Activated CD4-positive, CD25-positive, alpha-beta regulatory T cell treated with anti-CD3 and anti-CD28 coated beads, Interleukin-2, amount 50 U/mL, for 16 hours (primary cell): ENCODE measurements around the gene IRAK2.
"Not testable (repeated sequence)": the region's sequence is repeated elsewhere in the genome, so short reads cannot be mapped to it uniquely, and the experiment has no call there.

Source experiments
- DNase-seq: peaks from one replicate; pipeline ENCODE4 v3.0.0-alpha.2; 2020; ENCODE audit warnings: low read depth, low spot score

The IRAK2 gene

DNA sequence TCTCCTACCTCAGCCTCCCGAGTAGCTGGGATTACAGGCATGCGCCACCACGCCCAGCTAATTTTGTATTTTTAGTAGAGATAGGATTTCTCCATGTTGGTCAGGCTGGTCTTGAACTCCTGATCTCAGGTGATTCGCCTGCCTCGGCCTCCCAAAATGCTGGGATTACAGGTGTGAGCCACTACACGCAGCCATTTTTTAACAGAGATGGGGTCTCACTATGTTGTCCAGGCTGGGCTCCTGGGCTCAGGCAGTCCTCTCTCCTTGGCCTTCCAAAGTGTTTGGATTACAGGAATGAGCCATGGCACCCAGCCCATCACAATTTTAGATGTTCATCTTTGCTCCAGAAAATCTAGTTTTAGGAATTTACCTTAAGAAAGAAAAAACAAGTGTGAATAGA is 6.2 kb upstream of the IRAK2 start:
- DNase-seq: not testable (repeated sequence)

DNA sequence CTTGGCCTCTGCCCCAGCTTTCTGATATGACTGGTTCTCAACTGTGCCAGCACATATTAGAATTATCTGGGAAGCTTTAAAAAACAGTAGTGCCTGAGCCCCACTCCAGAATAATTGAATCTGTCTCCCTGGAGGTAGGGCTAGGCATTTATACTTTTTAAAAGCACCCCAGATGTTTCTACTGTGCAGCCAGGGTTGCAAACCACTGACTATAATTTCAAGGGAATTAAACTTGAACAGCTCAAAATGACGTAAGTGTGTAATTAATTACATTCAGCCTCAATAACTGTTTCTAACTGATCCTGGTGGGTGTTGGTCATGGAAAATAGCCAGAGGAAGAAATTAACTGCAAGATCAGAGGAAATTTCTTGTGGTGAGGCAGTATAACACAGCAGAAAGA is 4.4 kb upstream of the IRAK2 start:
- no peak for DNase-seq

DNA sequence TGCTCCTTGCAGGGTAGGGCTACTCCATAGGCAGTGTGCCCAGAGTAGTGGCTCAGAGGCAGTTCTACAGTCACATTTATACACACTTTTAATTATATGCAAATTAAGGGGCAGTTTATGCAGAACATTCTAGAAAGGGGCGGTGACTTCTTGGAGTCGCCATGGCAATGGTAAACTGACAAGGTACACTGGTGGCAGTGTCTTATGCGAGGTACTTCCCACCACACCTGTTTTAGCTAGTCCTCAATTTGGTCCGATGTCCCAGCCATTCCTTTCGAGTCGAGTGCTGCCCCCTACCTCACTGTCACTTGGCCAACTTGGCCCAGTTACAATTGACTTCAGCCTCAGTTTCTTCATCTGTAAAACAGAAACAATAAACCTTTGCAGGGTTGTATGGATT is 3.8 kb upstream of the IRAK2 start:
- no peak for DNase-seq

DNA sequence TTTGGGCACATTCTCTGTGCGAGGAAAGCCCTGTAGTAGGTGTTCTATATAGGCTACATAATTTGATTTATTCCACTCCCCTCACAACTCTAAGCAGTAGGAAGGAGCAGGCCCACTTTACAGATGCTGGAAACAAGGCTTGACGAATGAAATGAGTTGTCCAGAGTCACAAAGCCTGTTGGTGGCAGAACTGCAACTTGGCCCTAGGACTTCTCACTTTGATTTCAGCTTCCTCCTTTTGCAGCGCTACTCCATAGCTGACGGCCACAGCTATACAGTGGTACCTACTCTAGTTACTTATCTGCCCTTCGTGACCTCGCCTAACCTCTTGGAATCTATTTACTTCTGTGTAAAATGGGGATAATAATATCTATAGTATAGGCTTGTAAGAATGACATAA is 2.5 kb upstream of the IRAK2 start:
- DNase-seq: no peak

DNA sequence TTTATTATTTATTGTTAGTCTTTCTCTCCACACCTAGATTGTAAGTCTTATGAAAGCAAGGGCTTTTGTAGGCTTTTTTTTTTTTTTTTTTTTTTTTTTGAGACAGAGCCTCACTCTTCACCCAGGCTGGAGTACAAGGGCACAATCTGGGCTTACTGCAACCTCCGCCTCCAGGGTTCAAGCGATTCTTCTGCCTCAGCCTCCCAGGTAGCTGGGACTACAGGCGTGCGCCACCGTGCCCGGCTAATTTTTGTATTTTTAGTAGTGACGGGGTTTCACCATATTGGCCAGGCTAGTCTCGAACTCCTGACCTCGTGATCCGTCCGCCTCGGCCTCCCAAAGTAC is 546 bp upstream of the IRAK2 start:
- not testable (repeated sequence) for DNase-seq

DNA sequence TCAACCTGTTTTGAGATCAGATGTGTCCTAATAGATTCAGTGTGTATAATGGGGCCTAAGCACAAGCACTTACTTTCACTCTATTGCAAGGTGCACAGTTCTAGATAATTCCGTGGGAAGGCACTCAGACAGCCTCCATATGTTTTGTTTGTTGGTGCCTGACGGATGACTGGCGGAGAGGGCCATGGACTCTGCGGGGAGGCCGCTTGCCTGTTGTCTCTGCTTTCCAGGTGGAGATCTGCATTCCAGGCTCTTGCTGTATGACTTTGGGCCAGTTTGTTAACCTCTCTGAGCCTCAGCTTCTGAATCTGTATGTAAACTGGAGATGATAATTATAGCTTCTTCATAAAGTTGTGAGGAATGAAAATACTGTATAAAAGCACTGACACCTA is 1.5 kb downstream of the IRAK2 start:
- no peak for DNase-seq

DNA sequence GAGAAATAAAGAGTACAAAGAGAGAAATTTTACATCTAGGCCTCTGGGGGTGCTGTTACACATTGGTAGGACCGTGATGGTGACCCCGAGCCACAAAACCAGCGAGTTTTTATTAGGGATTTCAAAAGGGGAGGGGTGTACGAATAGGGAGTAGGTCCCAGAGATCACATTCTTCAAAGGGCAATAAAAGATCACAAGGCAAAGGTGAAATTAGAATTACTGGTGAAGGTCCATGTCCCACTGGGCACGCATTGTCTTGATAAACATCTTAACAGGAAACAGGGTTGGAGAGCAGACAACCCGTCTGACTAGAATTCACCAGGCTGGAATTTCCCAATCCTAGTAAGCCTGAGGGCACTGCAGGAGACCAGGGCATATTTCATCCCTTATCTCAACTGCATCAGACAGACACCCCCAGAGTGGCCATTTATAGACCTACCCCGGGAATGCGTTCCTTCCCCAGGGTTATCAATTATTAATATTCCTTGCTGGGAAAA is 4.3 kb downstream of the IRAK2 start:
- no peak for DNase-seq

DNA sequence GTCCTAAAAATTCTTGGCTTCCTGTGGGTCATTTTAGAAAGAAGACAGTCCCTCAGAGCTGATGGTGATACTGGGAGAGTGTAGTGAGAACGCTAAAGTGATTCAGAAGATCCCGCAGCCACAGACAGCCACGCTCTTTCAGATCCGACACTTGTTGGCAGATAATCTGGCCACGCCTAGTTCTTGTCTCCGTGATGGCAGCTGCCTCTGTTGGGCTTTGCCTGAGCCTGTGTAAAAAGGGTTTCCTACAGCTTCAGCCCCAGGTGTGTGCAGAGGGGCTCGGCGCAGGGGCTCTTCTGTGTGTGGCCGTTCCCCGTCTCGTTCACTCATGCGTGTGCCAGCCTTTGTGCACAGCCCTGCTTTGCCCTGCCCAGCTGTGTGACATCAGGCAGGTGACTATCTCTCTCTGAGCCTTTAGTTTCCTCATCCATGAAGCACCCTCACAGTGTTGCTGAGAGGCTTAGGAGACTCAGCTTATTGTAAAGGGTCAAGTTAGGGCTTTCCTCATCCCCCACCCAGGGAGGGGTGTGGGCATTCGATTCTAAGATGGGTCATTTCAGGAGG is 6.3 kb downstream of the IRAK2 start:
- DNase-seq: no peak

DNA sequence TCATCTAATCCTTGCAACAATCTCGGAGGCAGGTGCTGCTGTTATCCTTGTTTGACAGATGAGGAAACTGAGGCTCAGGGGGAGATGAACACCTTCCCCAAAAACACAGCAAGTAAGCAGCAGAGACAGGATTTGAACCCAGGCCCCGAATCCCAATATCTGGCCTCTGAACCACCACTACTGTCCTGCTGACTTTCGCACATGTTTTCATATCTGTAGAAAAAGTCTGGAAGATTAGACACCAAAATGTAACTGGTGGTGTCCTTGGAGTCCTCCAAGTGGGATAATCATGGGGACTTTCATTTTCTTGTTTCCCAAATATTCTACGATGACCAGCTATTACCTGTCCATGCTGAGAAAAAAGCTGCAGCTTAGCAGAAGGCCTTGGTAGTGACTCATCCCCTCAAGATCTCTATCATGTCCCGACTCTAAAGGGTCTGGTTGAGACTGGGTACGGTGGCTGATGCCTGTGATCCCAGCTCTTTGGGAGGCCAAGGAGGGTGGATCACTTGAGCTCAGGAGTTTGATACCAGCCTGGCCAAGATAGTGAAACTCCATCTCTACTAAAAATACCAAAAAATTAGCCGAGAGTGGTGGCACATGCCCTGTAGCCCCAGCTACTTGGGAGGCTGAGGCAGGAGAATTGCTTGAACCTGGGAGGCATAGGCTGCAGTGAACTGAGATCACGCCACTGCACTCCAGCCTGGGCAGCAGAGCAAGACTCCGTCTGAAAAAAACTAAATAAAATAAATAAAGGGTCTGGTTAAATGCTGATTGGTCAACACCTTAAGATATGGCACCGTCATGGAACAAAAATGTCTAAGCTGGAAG is 8.6 kb downstream of the IRAK2 start:
- no peak for DNase-seq

DNA sequence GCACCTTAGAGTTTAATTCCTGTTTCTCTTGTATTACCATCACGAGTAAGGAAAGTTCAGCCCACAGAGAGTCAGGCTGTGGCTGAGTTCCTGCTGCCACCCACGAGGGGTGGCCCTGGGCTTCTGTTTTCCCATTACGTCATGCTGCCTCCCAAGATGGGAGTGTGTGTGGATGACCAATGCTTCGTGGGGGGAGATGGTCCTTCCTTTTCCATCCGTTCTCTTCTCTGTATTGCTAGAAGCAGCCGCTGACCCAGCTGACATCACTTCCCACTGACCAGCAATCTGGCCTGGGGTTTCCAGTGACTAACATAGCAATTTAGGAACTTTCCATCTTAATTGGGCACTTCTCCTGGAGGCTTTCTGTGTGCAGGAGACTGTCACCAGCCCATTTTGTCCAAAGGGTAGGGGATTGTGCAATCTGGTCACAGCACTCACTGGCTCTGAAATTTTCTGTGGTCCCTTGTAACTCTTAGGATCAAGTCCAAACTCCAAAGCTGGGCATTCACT is 9.3 kb downstream of the IRAK2 start:
- no peak for DNase-seq

DNA sequence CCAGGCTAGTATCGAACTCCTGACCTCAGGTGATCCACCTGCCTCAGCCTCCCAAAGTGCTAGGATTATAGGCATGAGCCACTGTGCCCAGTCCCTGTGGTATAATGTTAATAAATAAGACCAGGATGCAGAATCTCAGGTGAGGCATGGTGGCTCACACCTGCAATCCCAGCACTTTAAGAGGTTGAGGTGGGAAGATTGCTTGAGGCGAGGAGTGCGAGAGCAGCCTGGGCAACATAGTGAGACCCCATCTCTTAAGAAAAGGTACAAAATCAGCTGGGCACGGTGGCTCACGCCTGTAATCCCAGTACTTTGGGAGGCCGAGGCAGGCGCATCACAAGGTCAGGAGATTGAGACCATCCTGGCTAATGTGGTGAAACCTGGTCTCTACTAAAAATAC is 10.6 kb downstream of the IRAK2 start:
- DNase-seq: not testable (repeated sequence)

DNA sequence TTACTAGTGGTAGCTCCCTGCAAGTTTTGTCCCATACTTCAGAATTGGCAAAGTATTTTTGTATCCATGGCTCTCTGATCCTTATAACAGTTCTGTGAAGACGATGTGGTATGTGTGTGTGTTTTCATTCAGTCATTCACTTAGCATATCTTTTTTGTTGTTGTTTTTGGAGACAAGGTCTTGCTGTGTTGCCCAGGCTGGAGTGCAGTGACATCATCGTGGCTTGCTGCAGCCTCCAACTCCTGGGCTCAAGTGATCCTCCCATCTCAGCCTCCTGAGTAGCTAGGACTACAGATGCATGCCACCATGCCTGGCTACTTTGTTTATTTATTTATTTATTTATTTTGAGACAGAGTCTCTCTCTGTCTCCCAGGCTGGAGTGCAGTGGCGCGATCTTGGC is 11.4 kb downstream of the IRAK2 start:
- DNase-seq: not testable (repeated sequence)

DNA sequence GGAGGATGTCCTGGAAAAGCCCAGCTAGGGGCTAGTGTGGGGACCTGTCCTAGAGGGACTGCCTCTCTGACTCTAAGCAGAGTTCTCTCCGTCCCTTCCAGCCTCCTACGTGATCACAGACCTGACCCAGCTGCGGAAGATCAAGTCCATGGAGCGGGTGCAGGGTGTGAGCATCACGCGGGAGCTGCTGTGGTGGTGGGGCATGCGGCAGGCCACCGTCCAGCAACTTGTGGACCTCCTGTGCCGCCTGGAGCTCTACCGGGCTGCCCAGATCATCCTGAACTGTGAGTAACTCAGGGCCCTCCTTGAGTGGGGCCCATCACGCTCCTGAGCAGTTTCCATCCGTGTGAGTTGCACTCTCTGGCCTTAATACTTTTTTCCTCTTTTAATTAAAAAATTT is 13.0 kb downstream of the IRAK2 start:
- no peak for DNase-seq

DNA sequence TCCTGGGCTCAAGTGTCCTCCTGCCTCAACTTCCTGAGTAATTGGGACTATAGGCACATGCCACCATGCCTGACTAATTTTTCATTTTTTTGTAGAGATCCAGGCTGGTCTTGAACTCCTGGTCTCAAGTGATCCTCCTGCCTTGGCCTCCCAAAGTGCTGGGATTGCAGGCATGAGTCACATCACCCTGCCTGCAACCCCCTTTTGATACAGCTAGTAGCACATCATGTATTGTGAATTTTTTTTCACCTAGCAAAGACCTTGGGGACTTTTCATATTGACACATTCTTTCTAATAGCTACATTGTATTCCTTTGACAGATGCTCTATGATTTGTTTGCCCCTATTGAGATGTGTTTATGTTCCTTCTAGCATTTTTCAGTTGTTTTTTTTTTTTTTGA is 14.2 kb downstream of the IRAK2 start:
- DNase-seq: no peak

DNA sequence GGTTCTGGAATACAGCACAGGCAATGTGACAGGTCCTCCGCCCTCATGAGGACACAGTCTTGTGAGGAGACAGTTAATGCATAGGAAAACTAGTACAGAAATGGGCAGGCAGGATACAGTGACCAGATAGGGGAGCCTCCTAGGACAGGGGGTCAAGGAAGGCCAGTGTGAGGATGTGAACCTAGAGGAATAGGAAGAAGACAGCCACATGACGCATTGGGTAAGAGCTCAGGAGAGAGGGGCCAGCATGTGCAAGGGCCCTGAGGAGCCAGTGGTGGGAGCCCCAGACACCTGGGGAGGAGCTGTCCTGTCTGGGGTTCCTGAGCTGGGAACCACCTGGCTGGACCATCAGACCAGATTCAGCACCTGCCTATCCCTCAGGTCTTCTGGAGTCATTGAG is 15.6 kb downstream of the IRAK2 start:
- no peak for DNase-seq

DNA sequence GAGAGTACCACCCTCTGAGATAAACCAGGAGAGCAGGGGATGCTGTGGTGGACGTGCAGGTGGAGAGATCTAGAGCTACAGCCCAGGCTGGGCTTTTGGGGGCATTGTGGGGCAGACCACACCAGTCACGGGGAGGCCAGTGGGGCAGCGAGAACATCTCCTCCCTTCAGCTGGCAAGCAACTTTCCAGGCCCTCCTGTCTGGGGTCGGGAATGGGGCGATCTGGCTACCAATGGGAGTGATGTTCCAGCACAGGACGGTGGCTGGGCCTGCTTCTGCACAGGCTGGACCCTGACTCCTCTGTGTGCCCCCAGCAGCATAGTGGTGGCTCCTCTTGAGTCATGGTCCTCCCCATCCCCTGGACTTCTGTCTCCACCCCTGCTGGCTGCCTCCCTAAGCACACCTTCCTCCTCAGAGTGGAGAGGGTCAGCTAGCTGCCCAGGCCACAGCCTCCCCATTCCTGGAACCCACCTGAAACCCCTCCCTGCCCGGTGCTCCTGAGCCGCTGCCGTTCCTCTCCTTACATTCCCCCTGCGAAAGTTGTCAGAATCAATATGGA is 16.1 kb downstream of the IRAK2 start:
- DNase-seq: no peak

DNA sequence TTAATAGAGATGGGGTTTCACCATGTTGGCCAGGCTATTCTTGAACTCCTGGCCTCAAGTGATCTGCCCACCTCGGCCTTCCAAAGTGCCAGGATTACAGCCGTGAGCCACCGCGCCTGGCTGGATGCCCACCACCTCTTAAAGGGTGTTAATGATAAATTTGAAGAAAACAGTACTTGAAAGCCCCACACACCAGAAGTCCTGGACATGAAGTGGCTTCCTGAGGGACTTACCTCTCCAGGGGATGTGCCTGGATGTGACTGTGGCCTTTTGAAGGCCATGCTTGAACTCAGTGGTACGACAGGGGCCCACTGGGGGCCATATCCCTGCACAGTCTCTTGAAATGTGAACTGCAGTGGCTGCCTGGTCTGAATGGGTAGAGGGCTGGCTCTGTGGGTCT is 18.2 kb downstream of the IRAK2 start:
- DNase-seq: no peak

DNA sequence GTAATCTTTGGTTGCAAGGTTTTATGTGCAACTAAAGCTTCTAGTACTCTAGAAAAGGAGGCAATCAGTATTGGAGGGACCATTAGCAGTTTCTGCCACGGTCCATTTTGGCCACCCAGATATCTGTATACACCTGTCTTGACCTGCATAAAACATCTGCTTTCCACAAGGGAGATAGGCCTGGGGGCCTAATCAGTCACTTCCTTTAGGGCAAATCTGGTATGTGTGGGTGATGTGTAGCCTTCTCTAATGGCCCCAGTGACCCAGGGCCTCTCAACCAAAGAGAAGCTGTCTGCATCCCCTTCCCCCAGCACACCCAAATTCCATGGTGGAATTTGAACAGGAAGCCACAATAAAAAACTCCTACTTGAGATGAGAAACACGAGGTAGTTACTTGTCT is 19.5 kb downstream of the IRAK2 start:
- DNase-seq: no peak

DNA sequence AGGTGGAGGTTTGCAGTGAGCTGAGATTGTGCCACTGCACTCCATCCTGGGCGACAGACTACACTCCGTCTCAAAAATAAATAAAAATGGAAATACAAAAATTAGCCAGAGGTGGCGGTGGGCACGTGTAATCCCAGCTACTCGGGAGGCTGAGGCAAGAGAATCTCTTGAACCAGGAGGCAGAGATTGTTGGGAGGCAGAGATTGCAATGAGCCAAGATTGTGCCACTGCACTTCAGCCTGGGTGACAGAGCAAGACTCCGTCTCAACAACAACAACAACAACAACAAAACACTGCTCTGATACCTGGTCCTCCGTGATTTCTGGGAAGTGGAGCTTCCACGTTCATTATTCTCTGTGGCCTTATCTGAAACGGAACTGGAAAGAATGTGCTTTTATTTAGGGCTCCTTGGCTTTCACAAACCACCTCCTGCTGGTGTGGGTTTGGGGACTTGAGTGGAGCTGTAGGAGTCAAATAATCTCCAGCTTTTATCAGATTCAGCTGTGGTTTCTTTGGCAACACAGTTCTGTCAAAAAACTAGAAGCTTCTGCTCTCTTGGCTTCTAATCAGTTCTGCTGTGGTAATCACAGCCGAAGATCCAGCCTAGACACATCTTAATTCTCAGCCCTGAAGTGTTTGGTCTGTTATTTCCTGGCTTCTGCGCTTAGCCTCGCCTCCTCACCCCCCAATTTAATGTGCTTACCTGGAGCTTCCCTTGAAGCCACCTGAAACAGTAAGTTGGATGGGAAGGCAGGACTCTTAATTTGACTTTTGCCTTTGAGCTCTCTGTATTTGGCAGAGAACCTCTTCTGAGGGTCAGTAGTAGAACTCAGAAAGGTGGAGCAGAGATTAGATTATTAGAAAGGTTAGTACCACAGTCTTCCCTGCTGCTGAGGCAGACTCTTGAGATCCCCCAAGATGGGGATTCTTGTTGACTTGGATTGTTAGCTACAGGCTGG is 21.4 kb downstream of the IRAK2 start:
- no peak for DNase-seq

DNA sequence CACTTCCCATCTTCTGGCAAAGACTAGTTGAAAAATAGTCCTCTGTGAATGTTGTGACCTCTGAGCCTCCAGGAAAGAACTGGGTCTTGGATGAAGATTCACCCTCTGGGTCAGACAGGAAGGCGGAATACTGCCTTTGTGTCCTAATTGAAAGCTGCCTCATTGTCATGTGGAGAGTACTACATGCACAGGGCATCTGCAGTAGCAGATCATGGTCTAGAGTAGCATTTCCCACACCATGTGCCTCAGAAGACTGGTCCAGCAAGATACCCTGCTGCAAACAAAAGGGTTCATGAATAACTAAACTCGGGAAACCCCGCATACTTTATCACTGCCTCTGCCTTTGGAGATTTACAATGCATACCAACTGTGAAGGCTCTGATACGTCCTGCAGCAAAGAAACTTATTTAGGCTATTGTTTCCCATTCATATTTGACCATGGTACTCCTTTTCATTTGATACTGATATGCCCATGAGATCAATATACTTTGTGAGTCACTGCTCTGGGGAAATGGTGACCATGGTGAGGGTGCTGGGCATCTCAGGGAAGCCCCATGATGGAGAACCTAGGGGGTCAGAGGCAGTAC is 22.7 kb downstream of the IRAK2 start:
- no peak for DNase-seq

DNA sequence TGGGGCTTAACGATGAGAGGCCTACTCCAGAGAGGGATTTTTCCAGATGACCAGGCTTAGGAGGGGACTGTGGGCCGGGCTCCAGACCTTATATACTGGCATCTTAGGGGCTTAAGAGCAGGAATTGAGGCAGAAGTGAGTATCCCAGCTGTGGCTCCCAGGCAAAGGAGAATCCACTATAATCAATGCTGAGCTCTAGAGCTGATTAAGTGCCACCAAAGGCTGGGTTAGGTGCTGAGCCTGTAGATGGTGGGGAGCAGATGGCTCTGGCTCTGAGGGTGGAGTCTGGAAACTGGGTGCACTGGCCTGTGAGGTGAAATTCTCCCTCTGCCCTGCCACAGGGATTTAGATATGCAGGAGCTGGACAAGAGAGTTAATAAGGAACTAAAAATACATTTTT is 23.2 kb downstream of the IRAK2 start:
- DNase-seq: no peak
